HG03095 (cell line): ENCODE data around the gene PIGM.
A peak's percentile ranks its signal among the peaks of the same experiment; 100 is the strongest.

Source experiments
- ATAC-seq: cut with Tn5 transposase; IDR thresholded peaks from one replicate; pipeline ENCODE4 v1.9.1; 2021; ENCODE audit warnings: moderate library complexity; ENCODE audit not compliant: unreplicated experiment

Gene PIGM

GRCh38 chr1:160031365-160032164, at the start of gene PIGM:
PIGM (minus strand) TSS chr1:160031990; CDS start chr1:160031739, 251 bp downstream.
- ATAC-seq = peak; percentile 92

DNA sequence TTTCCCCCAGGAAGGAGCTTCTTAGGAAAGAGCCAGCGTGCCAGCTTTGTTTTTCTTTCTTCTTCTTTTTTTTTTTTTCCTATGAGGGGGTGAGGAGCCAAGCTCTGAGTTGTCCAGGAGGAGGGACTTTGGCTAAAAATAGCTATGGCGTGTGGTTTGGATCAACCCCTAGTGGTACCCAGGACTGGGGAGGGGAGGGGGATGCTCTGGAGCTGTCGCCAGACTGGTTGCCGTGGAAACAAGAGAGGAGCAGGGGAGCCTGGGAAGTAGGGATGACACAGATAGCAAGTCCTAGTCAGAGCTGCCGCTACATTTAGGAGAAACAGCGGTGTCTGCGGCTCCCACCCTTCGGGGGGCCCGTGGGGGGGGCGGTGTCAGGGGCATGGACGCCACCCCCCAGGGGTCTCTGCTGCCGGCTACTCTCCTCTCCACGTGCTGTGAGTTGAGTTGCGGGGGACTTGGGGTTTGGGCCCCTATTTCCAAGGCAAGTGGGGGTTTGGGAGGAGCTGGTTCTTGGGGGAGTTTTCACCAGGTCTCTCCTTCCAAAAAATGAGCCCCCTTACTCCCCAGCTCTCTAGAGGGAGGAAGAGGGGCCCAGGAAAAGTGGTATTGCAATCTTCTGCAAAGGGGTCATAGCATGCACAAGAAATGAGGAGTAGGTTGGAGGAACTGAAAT, 49.6 kb upstream of the PIGM start, which contains the start of gene KCNJ9:
Gene KCNJ9, plus strand, starts transcription at position 278 of the 676 bp plus-strand sequence. CDS start 2,493 bp downstream, outside the sequence.
- ATAC-seq = no peak

DNA sequence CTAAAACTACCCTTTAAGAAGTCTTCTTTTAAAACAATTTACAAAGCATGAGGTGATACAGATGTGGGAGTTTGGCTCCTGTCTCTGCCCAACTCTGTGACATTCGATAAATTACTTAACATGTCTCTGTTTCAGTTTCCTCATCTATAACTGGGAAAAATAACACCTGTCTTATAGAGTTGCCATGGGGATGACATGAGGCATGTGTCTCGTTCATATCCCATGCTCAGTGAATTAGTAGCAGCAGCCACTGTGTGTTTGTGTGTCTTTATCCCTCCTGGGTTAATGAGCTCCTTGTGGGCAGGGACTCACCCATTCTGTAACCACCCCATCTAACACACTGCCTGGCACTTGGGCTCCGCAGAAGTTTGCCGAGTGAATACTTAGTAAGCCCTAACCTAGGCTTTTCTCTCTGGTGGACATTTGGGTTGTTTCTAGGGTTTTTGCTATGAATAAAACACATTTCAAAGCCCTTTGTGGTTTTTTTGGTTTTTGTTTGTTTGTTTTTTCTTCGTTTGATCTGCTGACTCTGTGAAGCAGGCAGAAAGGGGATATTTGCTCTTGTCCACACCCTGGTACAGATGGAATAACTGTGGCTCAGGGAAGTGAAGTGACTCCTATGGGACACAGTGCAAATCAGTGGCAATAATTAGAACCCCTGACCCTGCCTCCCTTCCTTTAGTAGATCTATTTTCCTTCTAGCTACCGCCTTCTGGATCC, 48.8 kb upstream of the PIGM start:
- ATAC-seq = no peak

DNA sequence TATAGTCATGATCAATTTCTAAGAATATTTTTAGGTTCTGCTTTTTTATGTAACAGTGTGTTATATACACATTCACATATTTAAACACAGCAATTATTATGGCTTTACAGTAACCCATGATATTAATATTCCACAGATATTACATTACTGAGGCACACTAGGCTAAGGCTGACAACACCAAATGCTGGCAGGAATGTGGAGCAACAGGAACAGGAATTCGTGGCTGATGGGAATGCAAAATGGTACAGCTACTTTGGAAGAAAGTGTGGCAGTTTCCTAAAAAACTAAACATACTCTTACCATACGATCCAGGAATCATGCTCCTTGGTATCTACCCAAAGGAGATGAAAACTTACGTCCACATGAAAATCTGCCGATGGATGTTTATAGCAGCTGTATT, 47.7 kb upstream of the PIGM start:
- no peak for ATAC-seq

- no peak for ATAC-seq
These were observed 46.9 kb upstream of the PIGM start for GRCh38 chr1:160078512-160079195.

DNA sequence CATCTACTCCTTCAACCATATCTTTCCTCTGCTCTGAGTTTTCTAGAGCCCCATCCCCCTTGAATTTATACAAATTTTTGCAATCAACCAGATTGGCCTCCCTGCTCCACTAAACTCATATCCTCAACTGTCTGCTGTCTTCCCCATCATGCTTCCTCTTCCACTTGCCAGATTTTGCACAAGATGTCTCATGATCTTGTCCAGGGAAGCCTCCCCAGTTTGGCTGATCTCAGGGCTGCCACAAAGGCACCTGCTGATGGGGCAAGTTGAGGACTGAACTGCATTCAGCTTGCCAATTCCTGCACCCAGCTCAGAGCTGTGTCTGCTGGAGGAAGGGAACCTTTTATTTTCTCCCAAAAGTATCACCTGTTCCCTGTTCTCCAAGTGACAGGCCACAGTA, 45.7 kb upstream of the PIGM start:
- no peak for ATAC-seq

GRCh38 chr1:160076295-160076694, 44.5 kb upstream of the PIGM start:
- ATAC-seq = no peak

GRCh38 chr1:160075836-160076235, 44.0 kb upstream of the PIGM start:
- no peak for ATAC-seq

DNA sequence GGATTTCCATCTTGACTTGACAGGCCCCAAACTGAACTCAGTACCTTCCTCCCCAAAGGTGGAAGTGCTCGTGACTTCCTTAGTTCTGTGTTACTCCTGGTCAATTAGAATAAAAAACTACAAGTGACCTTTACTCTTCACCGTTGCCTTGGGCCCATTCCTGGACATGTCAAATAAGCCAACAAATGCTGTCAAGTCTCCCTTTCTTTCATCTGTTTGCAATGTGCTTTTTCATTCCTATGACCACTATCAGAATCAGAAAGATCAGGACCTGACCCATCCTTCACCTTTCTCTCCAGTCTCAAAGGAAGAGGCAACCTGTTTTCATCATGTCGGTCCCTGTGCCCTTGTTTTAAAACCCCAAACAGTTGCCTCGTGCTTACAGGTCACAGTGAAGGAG, 43.1 kb upstream of the PIGM start:
- ATAC-seq = no peak

GRCh38 chr1:160071289-160071688, 39.5 kb upstream of the PIGM start:
- no peak for ATAC-seq

DNA sequence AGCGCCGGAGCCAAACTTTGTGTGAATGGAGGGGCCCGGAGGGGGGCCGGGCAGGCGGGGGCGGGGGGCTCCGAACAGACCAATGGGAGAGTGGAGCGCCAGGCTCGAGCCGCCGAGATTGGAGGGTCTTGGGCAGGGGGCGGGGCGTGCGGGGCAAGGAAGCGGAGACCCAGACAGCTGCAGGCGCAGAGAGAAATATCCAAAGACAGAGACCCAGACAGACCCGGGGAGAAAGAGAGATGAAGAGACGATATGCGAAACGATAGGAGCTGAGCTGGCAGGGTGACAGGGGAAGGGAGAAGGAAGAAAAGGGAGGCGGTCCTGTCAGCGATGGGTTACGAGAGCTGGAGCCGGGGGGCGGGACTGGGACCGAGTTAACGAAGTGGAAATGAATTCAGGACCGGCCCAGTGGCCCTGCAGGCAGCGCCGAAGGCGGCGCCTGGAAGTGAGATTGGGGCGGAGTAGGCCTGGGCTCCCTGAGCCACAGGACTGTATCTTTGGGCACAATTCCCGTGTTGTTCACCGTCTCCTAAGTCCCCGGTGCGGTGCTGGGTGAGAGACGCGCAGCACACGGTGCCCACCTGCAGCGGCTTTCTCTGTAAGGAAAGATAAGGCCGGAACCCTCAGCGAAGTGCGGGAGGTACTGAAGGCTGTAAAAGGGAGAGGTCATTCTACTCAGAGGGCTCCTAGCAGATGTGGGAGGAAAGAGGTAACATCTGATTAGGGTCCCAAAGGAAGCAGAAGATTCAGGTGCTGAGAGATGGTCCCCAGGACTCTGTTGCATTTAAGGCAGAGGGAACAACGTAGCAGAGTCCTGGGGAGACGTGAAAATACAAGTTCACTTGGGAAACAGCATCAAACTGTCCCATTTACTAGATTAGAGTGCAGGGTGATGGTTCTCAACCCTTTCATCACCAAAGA, 38.7 kb upstream of the PIGM start:
- ATAC-seq = no peak

DNA sequence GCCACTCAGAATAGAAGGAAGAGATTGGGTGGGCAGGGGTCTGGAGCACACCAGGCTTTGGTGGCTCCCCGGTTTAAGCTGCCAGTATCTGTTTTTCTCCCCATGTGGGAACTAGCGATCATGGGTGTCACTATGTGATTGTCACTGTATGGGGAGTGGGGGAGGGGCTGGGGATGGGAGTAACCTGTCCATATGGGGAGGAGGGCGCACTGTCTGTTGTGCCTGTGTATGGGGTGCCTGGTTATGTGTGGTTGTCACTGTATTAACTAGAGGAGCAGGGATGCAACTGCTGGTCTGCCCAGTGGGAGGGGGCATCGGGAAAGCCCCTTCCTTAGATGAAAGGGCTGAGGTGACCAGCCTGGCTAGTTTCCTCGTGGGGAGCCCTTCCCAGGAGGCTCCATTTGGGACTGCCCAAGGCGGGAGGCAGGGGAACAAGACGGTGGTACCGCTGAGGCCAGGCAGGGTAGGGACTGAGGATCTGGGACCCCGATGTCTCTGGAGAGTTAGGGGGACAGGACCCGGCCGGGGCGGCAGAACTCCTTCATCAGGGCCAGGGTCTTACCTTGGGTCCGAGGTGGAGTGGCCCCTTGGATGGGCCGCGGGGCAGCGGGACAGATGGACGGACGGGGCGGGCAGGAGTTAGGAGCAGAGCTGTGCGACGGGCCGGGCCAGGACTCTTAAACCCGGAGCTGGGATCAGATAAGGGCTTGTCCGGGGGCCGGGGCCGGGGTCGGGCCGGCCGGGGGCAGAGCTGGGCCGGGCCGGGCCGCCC, 37.9 kb upstream of the PIGM start, which contains the start of gene KCNJ10:
Gene KCNJ10, minus strand, starts transcription at position 701 of the 772 bp plus-strand sequence. CDS start 27,628 bp downstream, outside the sequence.
- ATAC-seq = no peak

DNA sequence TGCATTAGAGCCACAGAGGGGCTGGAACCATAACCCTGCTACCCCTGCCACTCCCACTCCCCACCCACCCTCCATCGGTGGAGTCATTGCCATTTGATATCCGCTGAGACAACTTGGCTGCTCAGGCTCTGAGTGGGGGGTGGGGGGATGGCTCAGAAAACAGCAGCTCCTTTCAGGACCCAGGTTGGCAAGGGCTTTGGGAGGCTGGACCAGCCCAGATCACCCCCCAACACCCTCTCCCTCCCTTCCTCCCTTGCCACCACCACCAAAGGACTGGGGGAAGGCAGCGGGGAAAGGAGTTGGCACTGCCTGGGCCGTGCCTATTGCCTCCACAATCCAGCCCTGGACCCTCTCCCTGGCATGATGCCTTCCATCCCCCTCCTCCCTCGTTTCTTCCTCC, 36.4 kb upstream of the PIGM start:
- no peak for ATAC-seq

DNA sequence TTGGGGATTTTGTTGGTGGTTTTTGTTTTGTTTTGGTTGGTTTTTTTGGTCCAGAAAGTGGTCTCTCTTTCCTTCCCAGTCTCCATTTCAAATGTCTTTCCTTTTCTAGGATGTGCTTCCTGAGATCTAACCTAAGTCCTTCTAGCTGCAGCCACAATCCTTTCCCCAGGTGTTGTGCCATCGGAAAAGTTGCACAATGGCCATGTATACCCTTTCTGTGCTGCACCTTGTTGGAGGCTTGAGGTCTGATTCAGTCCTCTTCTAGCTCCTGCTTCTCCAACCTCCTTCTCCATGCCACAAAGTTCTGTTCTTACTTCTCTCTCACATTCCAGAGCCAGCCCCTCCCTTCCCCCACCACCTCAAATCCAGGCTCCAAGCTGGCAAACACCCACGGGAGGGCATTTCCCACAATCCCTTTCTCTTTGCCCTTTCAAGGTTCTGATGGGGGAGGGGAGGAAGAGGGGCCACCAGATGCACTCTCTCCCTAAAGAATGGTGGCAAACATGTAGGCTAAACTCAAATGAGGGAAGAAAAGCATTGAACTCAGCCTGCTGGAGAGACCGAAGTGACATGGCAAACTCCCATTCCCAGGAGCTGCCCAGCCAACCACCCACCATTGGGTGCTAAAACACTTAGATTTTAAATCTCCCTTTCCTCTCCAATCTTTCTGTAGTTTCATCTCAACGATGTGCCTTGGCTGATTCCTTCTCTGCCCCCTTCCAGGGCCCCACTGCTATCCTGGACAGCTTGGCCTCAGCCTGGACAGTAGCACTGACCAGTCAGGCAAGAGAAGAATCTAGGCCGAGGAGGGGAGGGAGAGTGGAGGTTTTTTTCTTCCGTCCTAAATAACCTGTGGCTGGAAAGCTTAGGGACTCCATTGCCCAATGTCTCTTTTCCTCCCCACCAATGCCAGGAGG, 35.3 kb upstream of the PIGM start:
- ATAC-seq = no peak

DNA sequence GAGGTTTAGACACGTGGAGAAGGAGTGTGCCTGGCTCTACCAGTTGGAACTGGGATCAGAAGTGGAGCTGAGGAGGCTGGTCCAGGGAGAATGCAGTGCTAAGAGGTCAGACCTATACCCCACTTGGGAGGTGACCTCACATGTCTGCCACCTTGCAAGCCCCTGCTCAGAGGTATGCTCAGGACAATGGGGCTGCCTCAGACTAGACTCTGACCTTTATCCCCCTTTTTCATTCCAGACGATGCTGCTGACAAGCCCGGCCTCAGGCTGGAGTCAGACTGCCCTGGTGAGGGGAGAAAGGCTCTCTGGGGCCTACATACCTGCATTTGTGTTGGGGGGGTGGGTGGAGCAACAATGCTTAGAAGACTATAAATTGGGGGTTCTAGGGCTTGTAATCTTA, 33.0 kb upstream of the PIGM start:
- ATAC-seq = no peak

GRCh38 chr1:160064164-160064563, 32.4 kb upstream of the PIGM start:
- ATAC-seq = no peak

GRCh38 chr1:160063176-160063575, 31.4 kb upstream of the PIGM start:
- no peak for ATAC-seq

- no peak for ATAC-seq
These were observed 30.4 kb upstream of the PIGM start for GRCh38 chr1:160062230-160062532.
